ENCODE measurements around the gene CLEC4M.

Gene CLEC4M, protein sequence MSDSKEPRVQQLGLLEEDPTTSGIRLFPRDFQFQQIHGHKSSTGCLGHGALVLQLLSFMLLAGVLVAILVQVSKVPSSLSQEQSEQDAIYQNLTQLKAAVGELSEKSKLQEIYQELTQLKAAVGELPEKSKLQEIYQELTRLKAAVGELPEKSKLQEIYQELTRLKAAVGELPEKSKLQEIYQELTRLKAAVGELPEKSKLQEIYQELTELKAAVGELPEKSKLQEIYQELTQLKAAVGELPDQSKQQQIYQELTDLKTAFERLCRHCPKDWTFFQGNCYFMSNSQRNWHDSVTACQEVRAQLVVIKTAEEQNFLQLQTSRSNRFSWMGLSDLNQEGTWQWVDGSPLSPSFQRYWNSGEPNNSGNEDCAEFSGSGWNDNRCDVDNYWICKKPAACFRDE

DNA sequence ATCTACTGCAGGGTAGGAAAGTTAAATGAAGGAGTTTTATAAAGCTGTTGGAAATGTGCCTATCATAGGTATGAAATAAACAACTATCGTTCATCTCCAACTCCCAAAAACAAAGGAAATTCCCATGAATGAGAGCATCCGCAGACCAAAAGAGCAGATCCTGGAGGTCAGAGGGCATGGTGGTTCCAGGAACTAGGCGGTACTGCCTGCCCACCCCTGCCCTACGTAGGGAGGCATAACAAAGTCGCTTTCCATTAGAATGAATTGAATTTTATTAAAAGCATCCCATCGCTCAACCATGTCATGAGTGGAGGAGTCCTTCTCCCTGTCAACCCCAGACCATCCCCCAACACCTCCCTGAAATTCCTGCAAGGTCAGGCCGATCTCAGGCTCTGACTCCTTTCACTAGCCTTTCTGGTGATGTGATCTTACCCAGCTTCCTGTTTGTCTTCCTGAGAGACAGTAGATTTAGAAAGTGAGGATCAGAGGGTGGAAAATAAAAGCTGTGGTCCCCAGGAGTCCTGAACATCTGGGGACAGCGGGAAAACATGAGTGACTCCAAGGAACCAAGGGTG, at the start of gene CLEC4M:
Gene CLEC4M (plus strand): TSS at position 525 of the 575 bp plus-strand sequence. CDS start 24 bp downstream, at position 549.
- no peak within 1 kb of the TSS for H3K4me3 ChIP-seq (ENCODE audit: low read depth, low read length)

DNA sequence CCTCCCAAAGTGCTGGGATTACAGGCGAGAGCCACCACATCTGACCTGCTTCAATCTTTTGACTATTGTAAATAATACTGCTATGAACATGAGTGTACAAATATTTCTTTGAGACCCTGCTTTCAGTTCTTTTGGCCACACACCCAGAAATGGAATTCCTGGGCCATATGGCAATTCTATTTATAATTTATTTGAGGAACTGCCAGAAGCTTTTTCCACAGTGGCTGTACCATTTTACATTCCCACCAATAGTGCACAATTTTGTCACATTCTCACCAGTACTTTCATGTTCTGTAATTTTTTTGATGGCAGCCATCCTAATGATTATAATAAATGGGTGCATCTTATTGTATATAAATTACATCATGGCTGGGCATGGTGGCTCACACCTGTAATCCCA, 47.4 kb upstream of the CLEC4M start:
- H3K4me3 ChIP-seq (ENCODE audit: low read depth, low read length): no peak overlapping the region

GRCh38 chr19:7716762-7717161, 46.3 kb upstream of the CLEC4M start:
- no peak overlapping the region for H3K4me3 ChIP-seq (ENCODE audit: low read depth, low read length)

- no peak overlapping the region for H3K4me3 ChIP-seq (ENCODE audit: low read depth, low read length)
These were observed 44.4 kb upstream of the CLEC4M start for GRCh38 chr19:7718668-7719067.

DNA sequence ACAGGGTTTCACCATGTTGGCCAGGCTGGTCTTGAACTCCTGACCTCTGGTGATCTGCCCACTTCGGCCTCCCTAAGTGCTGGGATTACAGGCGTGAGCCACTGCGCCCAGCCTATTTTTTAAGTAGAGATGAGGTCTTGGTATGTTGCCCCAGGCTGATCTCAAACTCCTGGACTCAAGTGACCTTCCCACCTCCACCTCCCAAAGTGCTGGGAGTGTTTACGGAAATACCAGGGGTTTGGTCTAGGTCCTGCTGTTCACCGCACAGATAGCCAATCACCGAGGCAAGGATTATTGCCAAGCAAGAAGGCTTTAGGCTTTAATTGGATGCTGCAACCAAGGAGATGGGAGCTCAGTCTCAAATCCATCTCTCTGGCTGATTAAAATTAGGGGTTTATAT, 42.7 kb upstream of the CLEC4M start:
- no peak overlapping the region for H3K4me3 ChIP-seq (ENCODE audit: low read depth, low read length)

- H3K4me3 ChIP-seq (ENCODE audit: low read depth, low read length): no peak overlapping the region
These were observed 40.8 kb upstream of the CLEC4M start for GRCh38 chr19:7722231-7722651.

DNA sequence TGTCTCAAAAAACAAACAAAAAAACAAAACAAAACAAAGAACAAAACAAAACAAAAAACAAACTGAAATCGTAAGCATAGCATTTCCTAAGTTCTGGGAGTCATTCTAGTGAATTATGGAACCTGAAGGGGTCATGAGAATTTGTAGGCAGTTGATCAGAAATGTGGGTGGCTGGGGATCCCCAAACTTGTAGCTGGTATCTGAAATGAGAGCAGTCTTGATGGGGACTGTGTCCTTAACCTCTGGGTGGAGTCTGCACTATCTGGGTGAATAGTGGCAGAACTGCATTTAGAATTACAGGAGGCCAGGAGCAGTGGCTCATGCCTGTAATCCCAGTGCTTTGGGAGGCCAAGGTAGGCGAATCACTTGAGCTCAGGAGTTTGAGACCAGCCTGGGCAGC, 37.3 kb upstream of the CLEC4M start:
- no peak overlapping the region for H3K4me3 ChIP-seq (ENCODE audit: low read depth, low read length)

- H3K4me3 ChIP-seq (ENCODE audit: low read depth, low read length): no peak overlapping the region
These were observed 33.8 kb upstream of the CLEC4M start for GRCh38 chr19:7729211-7729610.

DNA sequence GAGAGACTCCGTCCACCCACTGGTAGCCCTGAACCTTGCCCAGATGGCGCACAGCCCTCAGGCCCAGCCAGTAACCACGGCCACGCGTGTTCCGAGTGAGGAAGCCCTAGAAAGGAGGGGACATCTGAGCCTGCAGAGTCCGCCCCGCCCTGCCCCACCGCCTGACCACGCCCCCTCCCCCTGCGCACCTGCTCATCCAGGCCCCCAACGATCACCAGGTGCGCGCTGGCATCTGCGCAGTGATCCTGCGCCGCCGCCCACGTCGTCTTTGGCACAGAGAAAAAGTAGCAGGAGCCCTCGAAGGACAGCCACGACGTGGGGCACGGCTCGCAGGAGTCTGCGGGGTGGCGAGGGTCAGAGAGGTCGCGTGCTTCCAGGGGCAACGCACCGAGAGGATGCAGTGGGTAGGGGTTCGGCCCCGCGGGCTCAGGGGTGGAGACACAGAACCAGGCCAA, 33.2 kb upstream of the CLEC4M start:
- H3K4me3 ChIP-seq (ENCODE audit: low read depth, low read length): peak overlapping the region; percentile 33

DNA sequence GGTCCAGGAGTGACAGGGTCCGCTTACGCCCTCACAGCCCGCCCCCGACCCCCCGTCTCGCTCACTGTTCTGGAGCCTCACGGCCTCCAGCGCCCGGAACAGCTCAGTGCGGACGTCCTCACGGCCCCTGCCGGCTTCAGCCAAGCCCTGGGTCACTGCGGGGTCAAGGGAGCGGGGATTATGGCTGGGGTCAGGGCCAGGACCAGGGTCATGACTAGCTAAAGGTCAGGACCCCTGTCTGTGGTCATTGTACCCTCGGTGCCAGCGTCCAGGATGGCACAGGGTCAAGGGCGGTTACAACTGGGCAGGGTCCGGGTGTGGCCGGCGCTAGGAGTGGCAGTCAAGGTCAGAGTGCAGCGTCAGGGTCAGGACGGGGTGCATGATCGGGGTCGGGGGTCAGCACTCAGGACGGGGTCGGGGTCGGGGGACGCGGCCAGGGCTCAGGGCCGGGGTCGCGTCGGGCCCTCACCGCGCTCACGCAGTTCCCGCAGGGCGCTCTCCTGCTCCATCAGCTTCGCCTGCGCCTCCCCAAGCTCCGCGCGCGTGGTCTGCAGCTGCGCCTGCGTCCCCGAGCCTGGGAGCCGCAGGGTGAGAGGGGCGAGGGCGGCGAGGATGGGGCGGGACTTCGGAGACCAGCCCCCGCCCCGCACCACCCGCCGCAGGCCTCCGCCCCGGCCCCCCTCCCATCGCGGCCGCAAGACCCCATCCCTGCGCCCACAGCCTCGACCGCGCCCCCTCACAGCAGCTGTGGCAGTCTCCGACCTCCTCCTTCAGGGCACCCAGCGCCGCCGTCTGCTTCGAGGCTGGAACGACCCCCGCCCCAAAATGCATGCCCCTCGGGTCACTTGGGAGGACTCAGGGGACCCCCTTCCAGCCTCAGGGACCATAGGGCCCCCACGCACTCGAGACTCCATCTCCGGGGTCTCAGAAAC, 32.5 kb upstream of the CLEC4M start:
- H3K4me3 ChIP-seq (ENCODE audit: low read depth, low read length): peak overlapping the region; percentile 33

- H3K4me3 ChIP-seq (ENCODE audit: low read depth, low read length): no peak overlapping the region
These were observed 31.8 kb upstream of the CLEC4M start for GRCh38 chr19:7731218-7731595.

DNA sequence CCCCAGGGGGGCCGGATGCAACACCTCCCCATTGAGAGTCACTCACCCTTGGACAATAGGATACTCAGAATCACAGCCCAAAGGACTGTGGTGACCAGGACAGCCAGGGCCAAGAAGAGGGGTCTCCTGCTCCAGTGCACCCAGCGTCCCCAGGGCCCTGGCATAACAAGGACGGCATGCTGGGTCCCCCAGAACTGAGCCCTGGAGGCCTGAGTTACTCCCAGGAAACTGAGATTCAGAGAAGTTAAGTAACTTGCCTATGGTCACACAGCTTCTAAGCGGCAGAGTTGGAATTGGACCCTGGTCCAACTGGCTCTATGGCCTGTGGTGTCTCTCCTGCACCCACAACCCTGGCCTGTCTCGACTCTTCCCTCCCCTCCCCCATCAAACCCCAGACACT, 31.4 kb upstream of the CLEC4M start:
- H3K4me3 ChIP-seq (ENCODE audit: low read depth, low read length): no peak overlapping the region

- no peak within 1 kb of the TSS for H3K4me3 ChIP-seq (ENCODE audit: low read depth, low read length)
These were observed 31.0 kb upstream of the CLEC4M start, which contains the start of gene CLEC4G for GRCh38 chr19:7732045-7732444. Gene CLEC4G, minus strand, starts transcription at chr19:7732110. Its CDS starts 8 bp downstream, at chr19:7732102.

DNA sequence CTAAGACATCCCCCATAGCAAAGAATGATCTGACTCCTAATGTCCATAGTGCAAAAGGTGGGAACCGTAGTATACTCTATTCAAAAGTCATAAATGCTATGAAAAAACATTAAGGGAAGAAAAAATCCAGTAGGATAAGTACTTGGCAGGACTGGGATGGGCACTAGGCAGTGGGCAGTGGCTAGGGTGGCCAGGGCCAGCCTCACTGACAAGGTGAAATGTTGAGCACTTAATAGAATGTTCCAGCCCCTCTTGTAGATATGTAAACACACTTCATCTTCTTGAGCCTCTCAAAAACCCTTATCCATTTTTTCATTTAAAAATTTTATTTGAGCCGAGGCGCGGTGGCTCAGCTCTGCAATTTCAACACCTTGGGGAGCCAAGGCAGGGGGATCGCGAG, 29.7 kb upstream of the CLEC4M start:
- no peak overlapping the region for H3K4me3 ChIP-seq (ENCODE audit: low read depth, low read length)

DNA sequence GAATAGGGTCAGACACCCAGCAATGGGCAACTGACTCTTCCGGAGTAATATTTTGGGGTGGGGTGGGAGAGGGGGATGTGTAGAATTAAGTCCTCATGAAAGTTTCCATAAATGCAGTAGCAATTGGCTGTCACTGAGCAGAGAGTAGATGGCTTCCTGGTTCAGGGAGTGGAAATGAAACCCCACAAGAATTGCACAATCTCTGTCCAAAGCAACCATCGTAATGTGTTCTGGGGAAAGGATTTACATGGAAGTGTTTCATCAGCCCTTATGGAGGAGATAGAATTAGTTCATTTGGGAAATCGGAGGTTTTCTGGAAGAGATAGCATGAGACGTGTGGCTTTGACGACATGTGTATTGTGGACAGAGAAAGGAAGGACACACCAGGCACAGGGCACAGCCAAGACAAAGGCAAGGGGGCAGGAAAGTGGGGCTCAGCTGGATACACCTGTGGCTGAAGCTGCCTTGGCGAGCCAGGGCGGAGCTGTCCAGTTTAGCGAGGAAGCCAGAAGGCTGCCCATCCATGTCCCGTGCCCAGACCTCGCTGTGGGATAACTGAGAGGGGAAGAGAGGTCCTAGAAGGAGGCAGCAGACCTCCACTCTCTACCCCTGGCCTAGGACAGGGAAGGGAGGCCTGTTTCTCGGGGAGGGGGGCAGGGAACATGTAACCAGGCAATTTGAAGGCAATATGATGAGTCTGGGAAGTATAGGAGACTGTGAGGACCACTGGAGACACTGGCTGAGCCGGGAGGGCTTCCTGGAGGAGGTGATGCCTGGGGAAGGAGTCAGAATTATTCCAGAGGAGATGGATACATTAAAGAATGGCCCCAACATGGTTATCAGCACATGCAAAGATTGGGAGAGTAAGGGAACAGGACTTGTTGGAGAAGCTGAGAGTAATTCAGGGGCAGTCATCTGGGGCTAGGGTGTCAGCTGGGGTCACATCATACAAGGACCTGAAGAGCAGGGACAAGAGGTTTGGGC, 28.5 kb upstream of the CLEC4M start:
- no peak overlapping the region for H3K4me3 ChIP-seq (ENCODE audit: low read depth, low read length)

- H3K4me3 ChIP-seq (ENCODE audit: low read depth, low read length): no peak overlapping the region
These were observed 26.9 kb upstream of the CLEC4M start for GRCh38 chr19:7736148-7736547.

DNA sequence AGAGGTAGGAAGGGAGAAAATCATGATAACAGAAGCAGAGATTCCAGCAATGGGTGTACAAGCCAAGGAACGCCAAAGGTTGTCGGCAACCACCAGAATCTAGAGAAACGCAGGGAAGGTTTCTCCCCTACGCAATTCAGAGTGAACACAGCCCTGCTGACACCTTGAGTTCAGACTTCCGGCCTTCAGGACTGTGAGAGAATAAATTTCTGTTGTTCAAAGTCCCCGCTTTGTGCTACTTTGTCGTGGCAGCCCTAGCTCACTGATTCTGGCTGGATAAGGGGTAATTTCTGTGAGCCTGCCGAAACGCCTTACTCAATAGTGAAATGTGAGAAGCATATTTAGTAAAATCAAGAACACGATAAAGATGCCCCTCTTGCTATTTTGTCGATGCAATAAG, 25.8 kb upstream of the CLEC4M start:
- no peak overlapping the region for H3K4me3 ChIP-seq (ENCODE audit: low read depth, low read length)

GRCh38 chr19:7738023-7738422, 25.0 kb upstream of the CLEC4M start:
- H3K4me3 ChIP-seq (ENCODE audit: low read depth, low read length): no peak overlapping the region

- no peak overlapping the region for H3K4me3 ChIP-seq (ENCODE audit: low read depth, low read length)
These were observed 23.8 kb upstream of the CLEC4M start for GRCh38 chr19:7739211-7739755.
